Body of pancreas (tissue), 4 donors: ENCODE data around the gene CADPS.

Experiments used
- POLR2A ChIP-seq, 3 donors: fragments of 450-650 bp; IDR thresholded peaks; one replicate each; pipeline ENCODE4 v1.6.1; 2016; ENCODE audit warnings: antibody characterized with exemption in 3 of 3, mild to moderate bottlenecking in 2 of 3
- TF ChIP-seq, protein P1 (sequence below), 7 experiments: fragments of 450-650 bp in 4 of 7; fragments of 200-600 bp in 3 of 7; sonication (generic) in 3 of 7; IDR thresholded peaks; one replicate each; pipeline ENCODE4 v1.5.1; 2016 to 2019; ENCODE audit warnings: antibody characterized with exemption in 7 of 7

DNA sequence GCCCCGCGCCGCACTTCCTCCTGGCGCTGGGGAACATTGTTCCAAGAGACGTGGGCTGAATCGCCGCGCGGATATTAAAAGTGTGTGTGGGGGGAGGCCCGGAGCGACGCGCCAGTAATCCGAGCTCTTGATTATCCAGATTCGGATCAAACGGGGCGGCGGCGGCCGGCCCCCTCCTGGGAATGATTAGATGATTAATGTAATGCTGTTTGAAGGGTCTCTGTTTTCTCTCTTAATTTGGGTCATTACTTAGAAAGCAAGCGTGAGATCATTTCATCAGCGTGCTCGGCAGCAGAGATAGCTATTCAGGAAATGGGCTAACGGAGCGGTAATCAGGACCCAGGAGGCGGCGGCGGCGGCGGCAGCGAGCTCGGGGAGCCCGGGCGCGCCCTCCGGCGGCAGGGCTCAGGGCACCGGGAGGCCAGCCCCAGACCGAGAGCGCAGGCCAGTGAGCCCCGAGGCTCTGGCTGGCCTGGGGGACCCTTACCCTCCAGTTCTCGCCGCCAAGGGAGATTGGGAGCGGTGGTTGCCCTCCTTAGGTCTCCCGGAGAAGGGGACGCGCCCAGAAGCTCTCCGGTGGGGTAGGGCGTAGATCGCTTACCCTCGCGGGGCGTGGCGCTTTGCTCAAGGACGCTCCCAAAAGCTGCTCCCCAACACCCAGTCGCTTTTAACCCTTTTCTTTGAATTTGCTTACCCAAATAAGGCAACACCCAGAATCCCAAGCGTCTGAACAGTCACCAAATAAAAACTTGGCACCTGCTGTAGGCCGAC lies 506.3 kb downstream of the CADPS start:
- TF ChIP-seq, protein P1, sequence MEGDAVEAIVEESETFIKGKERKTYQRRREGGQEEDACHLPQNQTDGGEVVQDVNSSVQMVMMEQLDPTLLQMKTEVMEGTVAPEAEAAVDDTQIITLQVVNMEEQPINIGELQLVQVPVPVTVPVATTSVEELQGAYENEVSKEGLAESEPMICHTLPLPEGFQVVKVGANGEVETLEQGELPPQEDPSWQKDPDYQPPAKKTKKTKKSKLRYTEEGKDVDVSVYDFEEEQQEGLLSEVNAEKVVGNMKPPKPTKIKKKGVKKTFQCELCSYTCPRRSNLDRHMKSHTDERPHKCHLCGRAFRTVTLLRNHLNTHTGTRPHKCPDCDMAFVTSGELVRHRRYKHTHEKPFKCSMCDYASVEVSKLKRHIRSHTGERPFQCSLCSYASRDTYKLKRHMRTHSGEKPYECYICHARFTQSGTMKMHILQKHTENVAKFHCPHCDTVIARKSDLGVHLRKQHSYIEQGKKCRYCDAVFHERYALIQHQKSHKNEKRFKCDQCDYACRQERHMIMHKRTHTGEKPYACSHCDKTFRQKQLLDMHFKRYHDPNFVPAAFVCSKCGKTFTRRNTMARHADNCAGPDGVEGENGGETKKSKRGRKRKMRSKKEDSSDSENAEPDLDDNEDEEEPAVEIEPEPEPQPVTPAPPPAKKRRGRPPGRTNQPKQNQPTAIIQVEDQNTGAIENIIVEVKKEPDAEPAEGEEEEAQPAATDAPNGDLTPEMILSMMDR (IDR thresholded peaks at IDR 0.05) = no peak
- no peak for TF ChIP-seq POLR2A (IDR thresholded peaks at IDR 0.05)
